Activated naive CD4-positive, alpha-beta T cell treated with anti-CD3 and anti-CD28 coated beads, Interleukin-2, amount 50 U/mL, for 16 hours (primary cell): ENCODE results near the gene SAA4.
"Not testable (repeated sequence)": the region's sequence is repeated elsewhere in the genome, so short reads cannot be mapped to it uniquely, and the experiment has no call there.

ENCODE experiments used
- DNase-seq: peaks from one replicate; pipeline ENCODE4 v3.0.0-alpha.2; 2020

SAA4 gene

GRCh38 chr11:18246379-18247190 lies 10.0 kb upstream of the SAA4 start:
- DNase-seq = not testable (repeated sequence)

- no peak for DNase-seq
Observed at GRCh38 chr11:18245396-18245795, 8.8 kb upstream of the SAA4 start.

- peak; percentile 27 for DNase-seq
Observed at GRCh38 chr11:18243783-18244362, 7.3 kb upstream of the SAA4 start.

GRCh38 chr11:18239655-18240054 lies 3.1 kb upstream of the SAA4 start:
- no peak for DNase-seq

GRCh38 chr11:18235394-18236334 lies 938 bp downstream of the SAA4 start:
- no peak for DNase-seq

GRCh38 chr11:18233912-18234311 lies 2.7 kb downstream of the SAA4 start:
- DNase-seq = no peak

GRCh38 chr11:18230859-18231258 lies 5.7 kb downstream of the SAA4 start:
- DNase-seq = no peak

- DNase-seq = no peak
Observed at GRCh38 chr11:18229501-18229900, 7.1 kb downstream of the SAA4 start.

GRCh38 chr11:18225913-18226312 lies 10.7 kb downstream of the SAA4 start:
- no peak for DNase-seq

- no peak for DNase-seq
Observed at GRCh38 chr11:18223591-18224387, 12.8 kb downstream of the SAA4 start.

GRCh38 chr11:18222814-18223421 lies 13.7 kb downstream of the SAA4 start:
- no peak for DNase-seq

GRCh38 chr11:18221274-18221876 lies 15.2 kb downstream of the SAA4 start:
- DNase-seq = no peak

GRCh38 chr11:18209058-18209457 lies 27.5 kb downstream of the SAA4 start:
- no peak for DNase-seq

GRCh38 chr11:18204771-18205170 lies 31.8 kb downstream of the SAA4 start:
- DNase-seq = no peak

- DNase-seq = no peak
Observed at GRCh38 chr11:18204220-18204619, 32.4 kb downstream of the SAA4 start.

GRCh38 chr11:18203723-18204122 lies 32.9 kb downstream of the SAA4 start:
- no peak for DNase-seq

- DNase-seq = not testable (repeated sequence)
Observed at GRCh38 chr11:18197738-18198137, 38.9 kb downstream of the SAA4 start.

GRCh38 chr11:18196532-18196931 lies 40.1 kb downstream of the SAA4 start:
- DNase-seq = no peak

GRCh38 chr11:18193010-18193409 lies 43.6 kb downstream of the SAA4 start:
- DNase-seq = no peak

GRCh38 chr11:18191376-18191775 lies 45.2 kb downstream of the SAA4 start:
- no peak for DNase-seq

- not testable (repeated sequence) for DNase-seq
Observed at GRCh38 chr11:18189476-18190245, 46.9 kb downstream of the SAA4 start.
